ENCODE results near the gene ARPC3. TPM values are rescaled to one million over a fixed set of nuclear protein-coding genes. Genes with fewer than 3 reads are reported as not detected.

ARPC3 gene
- total RNA-seq, 1 donor from 2014 or later = 230 TPM

- H3K9me3 Mint-ChIP-seq (ENCODE audit: unreplicated experiment) = no peaks in the 10 kb centered on the region
- peaks cover 2% of the 10 kb centered on the region for H3K27me3 Mint-ChIP-seq (ENCODE audit: unreplicated experiment)
- peaks cover 5% of the 10 kb centered on the region for H3K36me3 Mint-ChIP-seq (ENCODE audit: low read depth, unreplicated experiment)
- H3K27ac Mint-ChIP-seq (ENCODE audit: unreplicated experiment) = peak overlapping the region; percentile 99
- H3K4me1 Mint-ChIP-seq (ENCODE audit: unreplicated experiment) = peaks cover 9% of the 10 kb centered on the region
- no peak for TF ChIP-seq CTCF (IDR thresholded peaks at IDR 0.05; ENCODE audit: unreplicated experiment)
- peak overlapping the region; percentile 99 for H3K4me3 Mint-ChIP-seq (ENCODE audit: unreplicated experiment)
- DNase-seq (ENCODE audit: low spot score) = peak; percentile 63
Measured at GRCh38 chr12:110403976-110404682, 46.0 kb downstream of the ARPC3 start.

- Mint-ChIP-seq H3K9me3 (ENCODE audit: unreplicated experiment) (no peaks in the 10 kb centered on the region), H3K36me3 (ENCODE audit: low read depth, unreplicated experiment) (peaks cover 5% of the 10 kb centered on the region), H3K27ac (ENCODE audit: unreplicated experiment) (peak within 1 kb of the TSS; percentile 99), H3K4me1 (ENCODE audit: unreplicated experiment) (peaks cover 8% of the 10 kb centered on the region), H3K4me3 (ENCODE audit: unreplicated experiment) (peak within 1 kb of the TSS; percentile 99), H3K27me3 (ENCODE audit: unreplicated experiment) (peaks cover 2% of the 10 kb centered on the region)
- peak; percentile 89 for DNase-seq (ENCODE audit: low spot score)
- no peak for TF ChIP-seq CTCF (IDR thresholded peaks at IDR 0.05; ENCODE audit: unreplicated experiment)
Measured at GRCh38 chr12:110403146-110403975, 46.8 kb downstream of the ARPC3 start, which contains the start of gene ANAPC7. ANAPC7 (minus strand) TSS chr12:110403708; CDS start chr12:110403627, 81 bp downstream.

Other genes with a start within 250 kb of the ARPC3 start
- gene ATP2A2, start 169.1 kb downstream of the ARPC3 start, total RNA-seq (ENCODE audit: unreplicated experiment) = 178 TPM
- 64.8 TPM for gene ANAPC7, start 46.6 kb downstream of the ARPC3 start, total RNA-seq (ENCODE audit: unreplicated experiment)
- 20.4 TPM for gene GPN3, start 17.9 kb upstream of the ARPC3 start, total RNA-seq (ENCODE audit: unreplicated experiment)
- 3.1 TPM for gene FAM216A, start 18.5 kb upstream of the ARPC3 start, total RNA-seq (ENCODE audit: unreplicated experiment)
- gene VPS29, start 51.8 kb upstream of the ARPC3 start, total RNA-seq (ENCODE audit: unreplicated experiment) = 116 TPM
- gene RAD9B, start 52.0 kb upstream of the ARPC3 start, total RNA-seq (ENCODE audit: unreplicated experiment) = 0.54 TPM
- gene PPTC7, start 133.0 kb upstream of the ARPC3 start, total RNA-seq (ENCODE audit: unreplicated experiment) = 13.7 TPM
- 24.4 TPM for gene TCTN1, start 163.8 kb upstream of the ARPC3 start, total RNA-seq (ENCODE audit: unreplicated experiment)
- gene HVCN1, start 238.8 kb upstream of the ARPC3 start, total RNA-seq (ENCODE audit: unreplicated experiment) = 11.9 TPM